SU-DHL-6 (cell line): Measurements from ENCODE around the gene MIOS.
A peak's percentile ranks its signal among the peaks of the same experiment; 100 is the strongest.

ENCODE experiments used
- H2AFZ ChIP-seq: fragments of 200-600 bp; sonication (generic); 2 replicates; pipeline ENCODE4 v1.6.1; 2014; ENCODE audit warnings: low read depth, mild to moderate bottlenecking, moderate library complexity, mixed read lengths, antibody characterized with exemption, low read length; ENCODE audit not compliant: severe bottlenecking
- H3F3A ChIP-seq: fragments of 200-600 bp; shearing (Covaris generic); 2 replicates; pipeline ENCODE4 v1.6.0; 2016; ENCODE audit warnings: antibody characterized with exemption, mild to moderate bottlenecking; ENCODE audit not compliant: insufficient read depth
- H3K27ac ChIP-seq: fragments of 200-600 bp; sonication (generic); 2 replicates; pipeline ENCODE4 v1.5.1; 2016; ENCODE audit warnings: low read depth, mild to moderate bottlenecking, low read length, moderate library complexity, mixed read lengths
- H3K27me3 ChIP-seq: fragments of 200-600 bp; sonication (generic), shearing (Covaris generic); 2 replicates; pipeline ENCODE4 v1.6.0; 2014; ENCODE audit warnings: mild to moderate bottlenecking, low read length
- H3K36me3 ChIP-seq: fragments of 200-600 bp; sonication (generic); 2 replicates; pipeline ENCODE4 v1.6.1; 2014; ENCODE audit warnings: mild to moderate bottlenecking, low read length, mixed read lengths
- H3K4me2 ChIP-seq: fragments of 300-600, 200-600 bp; shearing (Covaris generic), sonication (generic); 2 replicates; pipeline ENCODE4 v1.6.0; 2014; ENCODE audit warnings: low read length, low read depth, mild to moderate bottlenecking; ENCODE audit not compliant: poor library complexity, severe bottlenecking
- H3K4me3 ChIP-seq: fragments of 200-600 bp; sonication (generic); 2 replicates; pipeline ENCODE4 v1.5.1; 2014; ENCODE audit warnings: antibody characterized with exemption, low read length, mild to moderate bottlenecking, mixed read lengths; ENCODE audit not compliant: insufficient read depth, poor library complexity, severe bottlenecking
- H3K79me2 ChIP-seq: fragments of 200-600 bp; sonication (generic); 2 replicates; pipeline ENCODE4 v1.6.1; 2014; ENCODE audit warnings: mild to moderate bottlenecking, low read length, moderate library complexity; ENCODE audit not compliant: insufficient read depth
- H3K9ac ChIP-seq: fragments of 200-600 bp; sonication (generic); 2 replicates; pipeline ENCODE4 v1.7.0; 2014; ENCODE audit warnings: mild to moderate bottlenecking, low read length
- H3K9me2 ChIP-seq: fragments of 200-600 bp; sonication (generic); replicated peaks from 2 replicates; pipeline ENCODE4 v1.6.1; 2014; ENCODE audit warnings: low read length; ENCODE audit not compliant: insufficient read depth
- H3K9me3 ChIP-seq: fragments of 200-600 bp; sonication (generic); 2 replicates; pipeline ENCODE4 v1.6.1; 2014; ENCODE audit warnings: low read length, mixed read lengths; ENCODE audit not compliant: insufficient read depth
- H4K20me1 ChIP-seq: fragments of 200-600 bp; sonication (generic); 2 replicates; pipeline ENCODE4 v1.6.1; 2014; ENCODE audit warnings: low read depth, mild to moderate bottlenecking, antibody characterized with exemption, low read length, moderate library complexity, mixed read lengths
- EZH2phosphoT487 ChIP-seq: fragments of 200-600 bp; sonication (generic), shearing (Covaris generic); conservative IDR thresholded peaks from 2 replicates; pipeline ENCODE4 v1.6.1; 2018; ENCODE audit warnings: mild to moderate bottlenecking, antibody characterized with exemption, low read length, moderate library complexity, mixed read lengths
- TF ChIP-seq, protein P1 (sequence below): fragments of 200-600 bp; sonication (generic); IDR thresholded peaks from one replicate; pipeline ENCODE4 v1.5.1; 2017; ENCODE audit warnings: antibody characterized with exemption, mild to moderate bottlenecking, low read length, moderate library complexity; ENCODE audit not compliant: insufficient read depth, poor library complexity, severe bottlenecking

MIOS gene

DNA sequence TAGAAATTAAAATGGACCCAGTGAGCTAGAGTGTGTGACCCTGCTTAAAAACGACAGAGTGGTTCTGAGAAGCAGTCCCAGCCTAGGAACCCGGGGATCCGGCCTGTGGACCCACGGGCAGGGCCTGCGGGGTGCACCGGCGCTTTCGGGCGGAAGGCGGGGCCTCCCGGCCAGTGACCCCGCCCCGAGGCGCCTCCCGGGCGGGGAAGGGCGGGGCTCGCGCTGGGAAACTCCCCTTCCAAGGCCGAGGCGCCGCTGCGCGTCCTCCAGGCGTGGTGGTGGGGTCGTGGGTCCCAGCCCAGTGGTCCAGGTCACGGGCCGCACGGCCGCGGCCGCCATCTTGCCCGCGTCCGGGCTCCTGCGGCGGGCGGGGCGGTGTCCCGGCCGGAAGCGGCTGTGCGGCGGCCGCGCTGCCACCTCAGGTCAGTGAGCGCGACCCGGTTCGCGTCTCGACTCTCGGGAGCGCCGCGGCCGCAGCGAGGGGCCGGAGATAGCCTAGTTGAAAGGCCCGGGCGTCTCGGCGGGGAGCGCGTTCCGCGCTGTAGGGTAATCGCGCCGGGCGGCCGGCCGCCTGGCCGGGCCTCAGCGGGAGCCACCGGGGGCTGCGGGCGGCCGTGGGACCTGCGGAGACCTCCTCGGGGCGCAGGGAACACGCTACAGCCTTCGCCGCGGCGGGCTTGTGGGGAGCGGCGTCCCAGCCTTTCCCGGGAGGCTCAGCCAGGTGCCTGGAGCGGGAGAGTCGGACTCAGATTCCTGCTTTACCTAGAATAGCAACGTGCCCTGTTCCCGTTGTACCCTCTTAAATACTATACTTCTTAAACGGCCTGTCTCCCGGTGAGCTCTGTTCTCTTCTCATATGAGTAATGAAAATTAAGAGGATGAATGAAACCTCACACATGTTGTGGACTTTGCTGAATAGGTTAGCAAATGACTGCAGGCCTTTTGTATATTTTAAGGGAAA, at the start of gene MIOS:
TSS of gene MIOS (plus strand) at position 234 of the 961 bp plus-strand sequence. CDS start 5,592 bp downstream, outside the sequence.
- Histone ChIP-seq H3K79me2 (peaks cover 47% of the 10 kb centered on the region), H4K20me1 (no peaks in the 10 kb centered on the region), H3K9ac (peak within 1 kb of the TSS; percentile 91), H3K27ac (peak within 1 kb of the TSS; percentile 88), H3K4me3 (peak within 1 kb of the TSS; percentile 95), H3K36me3 (peaks cover 2% of the 10 kb centered on the region; the same call in 1 of the 2 replicates), H2AFZ (peak within 1 kb of the TSS; percentile 81), H3K9me3 (no peaks in the 10 kb centered on the region), H3F3A (peaks cover 28% of the 10 kb centered on the region), H3K27me3 (no peaks in the 10 kb centered on the region), H3K4me2 (peak within 1 kb of the TSS; percentile 89), H3K9me2 (no peaks in the 10 kb centered on the region)
- TF ChIP-seq, protein P1, sequence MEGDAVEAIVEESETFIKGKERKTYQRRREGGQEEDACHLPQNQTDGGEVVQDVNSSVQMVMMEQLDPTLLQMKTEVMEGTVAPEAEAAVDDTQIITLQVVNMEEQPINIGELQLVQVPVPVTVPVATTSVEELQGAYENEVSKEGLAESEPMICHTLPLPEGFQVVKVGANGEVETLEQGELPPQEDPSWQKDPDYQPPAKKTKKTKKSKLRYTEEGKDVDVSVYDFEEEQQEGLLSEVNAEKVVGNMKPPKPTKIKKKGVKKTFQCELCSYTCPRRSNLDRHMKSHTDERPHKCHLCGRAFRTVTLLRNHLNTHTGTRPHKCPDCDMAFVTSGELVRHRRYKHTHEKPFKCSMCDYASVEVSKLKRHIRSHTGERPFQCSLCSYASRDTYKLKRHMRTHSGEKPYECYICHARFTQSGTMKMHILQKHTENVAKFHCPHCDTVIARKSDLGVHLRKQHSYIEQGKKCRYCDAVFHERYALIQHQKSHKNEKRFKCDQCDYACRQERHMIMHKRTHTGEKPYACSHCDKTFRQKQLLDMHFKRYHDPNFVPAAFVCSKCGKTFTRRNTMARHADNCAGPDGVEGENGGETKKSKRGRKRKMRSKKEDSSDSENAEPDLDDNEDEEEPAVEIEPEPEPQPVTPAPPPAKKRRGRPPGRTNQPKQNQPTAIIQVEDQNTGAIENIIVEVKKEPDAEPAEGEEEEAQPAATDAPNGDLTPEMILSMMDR, result no peak
- no peak for TF ChIP-seq EZH2phosphoT487

DNA sequence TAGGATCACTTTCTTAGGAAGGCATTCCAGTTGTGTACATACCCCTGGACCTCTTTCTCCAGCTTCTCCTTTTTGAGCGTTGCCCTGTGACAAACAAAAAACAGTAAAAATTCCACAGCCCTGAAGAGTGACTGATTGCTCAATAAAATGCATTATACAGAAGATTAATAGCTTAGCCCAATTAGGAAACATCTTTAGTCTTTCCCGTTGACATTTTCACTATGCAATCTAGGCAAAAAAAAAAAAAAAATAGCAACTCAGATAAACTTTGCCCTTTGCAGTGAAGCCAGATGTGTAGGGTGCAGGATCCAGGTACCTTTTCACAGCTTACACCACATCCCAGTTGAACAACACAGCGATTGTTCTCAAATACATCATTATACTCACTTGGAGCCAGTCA, 48.9 kb upstream of the MIOS start:
- TF ChIP-seq, protein P1, result no peak
- no peak for TF ChIP-seq EZH2phosphoT487
- no peak overlapping the region for H3K4me3 ChIP-seq
- no peak overlapping the region for H3K27ac ChIP-seq
- no peaks in the 10 kb centered on the region for H3K36me3 ChIP-seq
- no peaks in the 10 kb centered on the region for H3F3A ChIP-seq
- H3K79me2 ChIP-seq, result no peaks in the 10 kb centered on the region
- H3K27me3 ChIP-seq, result no peaks in the 10 kb centered on the region
- H3K9ac ChIP-seq, result no peak overlapping the region
- no peak overlapping the region for H2AFZ ChIP-seq
- H3K9me2 ChIP-seq, result no peaks in the 10 kb centered on the region
- no peaks in the 10 kb centered on the region for H4K20me1 ChIP-seq
- H3K4me2 ChIP-seq, result no peak overlapping the region
- H3K9me3 ChIP-seq, result no peaks in the 10 kb centered on the region

DNA sequence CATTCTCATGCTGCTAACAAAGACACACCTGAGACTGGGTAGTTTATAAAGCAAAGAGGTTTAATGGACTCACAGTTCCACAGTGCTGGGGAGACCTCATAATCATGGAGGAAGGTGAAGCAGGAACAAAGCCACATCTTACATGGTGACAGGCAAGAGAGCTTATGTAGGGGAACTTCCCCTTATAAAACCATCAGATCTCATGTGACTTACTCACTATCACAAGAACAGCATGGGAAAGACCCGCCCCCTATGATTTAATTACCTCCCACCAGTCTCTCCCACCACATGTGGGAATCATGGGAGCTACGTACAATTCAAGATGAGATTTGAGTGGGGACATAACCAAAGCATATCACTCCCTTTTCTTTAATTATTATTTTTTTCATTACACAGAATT, 47.6 kb upstream of the MIOS start:
- Histone ChIP-seq H3K9me2 (no peaks in the 10 kb centered on the region), H3K79me2 (no peaks in the 10 kb centered on the region), H3K9me3 (no peaks in the 10 kb centered on the region), H3K4me2 (no peak overlapping the region), H4K20me1 (no peaks in the 10 kb centered on the region), H3K36me3 (no peaks in the 10 kb centered on the region), H3K27me3 (no peaks in the 10 kb centered on the region), H2AFZ (no peak overlapping the region), H3F3A (no peaks in the 10 kb centered on the region), H3K4me3 (no peak overlapping the region), H3K9ac (no peak overlapping the region), H3K27ac (no peak overlapping the region)
- TF ChIP-seq EZH2phosphoT487, result no peak
- TF ChIP-seq, protein P1, result no peak
